ENCODE measurements around the gene CCIN. TPM values are rescaled to one million over a fixed set of nuclear protein-coding genes. Genes with fewer than 3 reads are reported as not detected.

The CCIN gene
- total RNA-seq, 2 donors from 2014 or later, result 1.6 to 2.3 TPM

DNA sequence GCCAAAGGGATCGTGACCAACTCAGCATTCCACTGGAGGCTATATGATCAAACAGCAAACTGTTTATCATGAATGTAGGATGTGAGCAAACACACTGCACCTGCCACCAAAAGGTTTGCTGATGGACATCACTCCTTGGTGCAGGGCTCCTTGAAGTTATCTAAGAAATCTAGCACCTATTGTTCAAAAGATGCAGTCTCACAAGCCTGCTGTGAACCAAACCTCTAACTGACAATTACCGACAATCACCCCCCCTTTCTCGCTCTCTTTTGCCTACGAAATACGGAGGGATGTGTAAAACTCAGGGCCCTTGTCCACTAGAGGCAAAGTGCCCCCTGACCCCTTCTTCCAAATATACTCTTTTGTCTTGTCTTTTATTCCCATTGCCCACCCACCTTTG lies 19.0 kb downstream of the CCIN start:
- DNase-seq (ENCODE audit: low spot score), result no peak
- TF ChIP-seq, protein P1, sequence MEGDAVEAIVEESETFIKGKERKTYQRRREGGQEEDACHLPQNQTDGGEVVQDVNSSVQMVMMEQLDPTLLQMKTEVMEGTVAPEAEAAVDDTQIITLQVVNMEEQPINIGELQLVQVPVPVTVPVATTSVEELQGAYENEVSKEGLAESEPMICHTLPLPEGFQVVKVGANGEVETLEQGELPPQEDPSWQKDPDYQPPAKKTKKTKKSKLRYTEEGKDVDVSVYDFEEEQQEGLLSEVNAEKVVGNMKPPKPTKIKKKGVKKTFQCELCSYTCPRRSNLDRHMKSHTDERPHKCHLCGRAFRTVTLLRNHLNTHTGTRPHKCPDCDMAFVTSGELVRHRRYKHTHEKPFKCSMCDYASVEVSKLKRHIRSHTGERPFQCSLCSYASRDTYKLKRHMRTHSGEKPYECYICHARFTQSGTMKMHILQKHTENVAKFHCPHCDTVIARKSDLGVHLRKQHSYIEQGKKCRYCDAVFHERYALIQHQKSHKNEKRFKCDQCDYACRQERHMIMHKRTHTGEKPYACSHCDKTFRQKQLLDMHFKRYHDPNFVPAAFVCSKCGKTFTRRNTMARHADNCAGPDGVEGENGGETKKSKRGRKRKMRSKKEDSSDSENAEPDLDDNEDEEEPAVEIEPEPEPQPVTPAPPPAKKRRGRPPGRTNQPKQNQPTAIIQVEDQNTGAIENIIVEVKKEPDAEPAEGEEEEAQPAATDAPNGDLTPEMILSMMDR (IDR thresholded peaks at IDR 0.05), result no peak

DNA sequence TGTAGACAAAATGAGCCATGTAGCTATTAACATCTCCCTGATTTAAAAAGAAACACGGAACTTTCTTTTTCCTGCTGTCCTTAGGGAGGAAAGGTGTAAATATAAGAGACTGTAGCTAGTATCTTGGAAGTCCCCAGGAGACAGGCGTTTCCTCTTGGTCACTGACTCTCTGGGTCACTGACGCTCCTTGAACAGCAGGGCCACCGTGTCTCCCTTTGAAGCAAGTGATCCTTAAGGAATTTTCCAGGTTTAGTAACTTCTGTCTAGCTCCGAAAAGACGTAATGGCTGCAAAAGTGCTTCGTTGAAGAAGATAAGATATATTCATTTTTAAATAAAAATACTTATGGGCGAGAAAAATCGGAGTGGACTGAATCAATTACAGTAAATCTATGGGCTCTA lies 20.8 kb downstream of the CCIN start:
- Histone ChIP-seq H3K4me3 (peak overlapping the region; percentile 98), H3K36me3 (no peaks in the 10 kb centered on the region)

More for the DNA sequence above, 19.0 kb downstream of the CCIN start:
- Histone ChIP-seq H3K27me3 (replicated peaks; ENCODE audit: insufficient read depth) (no peaks in the 10 kb centered on the region), H3K36me3 (no peaks in the 10 kb centered on the region), H3K4me1 (ENCODE audit: control insufficient read depth in 1 of 2, low read depth in 2 of 2) (peaks cover 21 to 24% of the 10 kb centered on the region in 2 donors), H3K4me3 (no peak overlapping the region), H3K27ac (no peak overlapping the region), H3K9me3 (no peaks in the 10 kb centered on the region)
- no peak for ATAC-seq (ENCODE audit: insufficient number of reproducible peaks, low FRiP score, low read depth)

DNA sequence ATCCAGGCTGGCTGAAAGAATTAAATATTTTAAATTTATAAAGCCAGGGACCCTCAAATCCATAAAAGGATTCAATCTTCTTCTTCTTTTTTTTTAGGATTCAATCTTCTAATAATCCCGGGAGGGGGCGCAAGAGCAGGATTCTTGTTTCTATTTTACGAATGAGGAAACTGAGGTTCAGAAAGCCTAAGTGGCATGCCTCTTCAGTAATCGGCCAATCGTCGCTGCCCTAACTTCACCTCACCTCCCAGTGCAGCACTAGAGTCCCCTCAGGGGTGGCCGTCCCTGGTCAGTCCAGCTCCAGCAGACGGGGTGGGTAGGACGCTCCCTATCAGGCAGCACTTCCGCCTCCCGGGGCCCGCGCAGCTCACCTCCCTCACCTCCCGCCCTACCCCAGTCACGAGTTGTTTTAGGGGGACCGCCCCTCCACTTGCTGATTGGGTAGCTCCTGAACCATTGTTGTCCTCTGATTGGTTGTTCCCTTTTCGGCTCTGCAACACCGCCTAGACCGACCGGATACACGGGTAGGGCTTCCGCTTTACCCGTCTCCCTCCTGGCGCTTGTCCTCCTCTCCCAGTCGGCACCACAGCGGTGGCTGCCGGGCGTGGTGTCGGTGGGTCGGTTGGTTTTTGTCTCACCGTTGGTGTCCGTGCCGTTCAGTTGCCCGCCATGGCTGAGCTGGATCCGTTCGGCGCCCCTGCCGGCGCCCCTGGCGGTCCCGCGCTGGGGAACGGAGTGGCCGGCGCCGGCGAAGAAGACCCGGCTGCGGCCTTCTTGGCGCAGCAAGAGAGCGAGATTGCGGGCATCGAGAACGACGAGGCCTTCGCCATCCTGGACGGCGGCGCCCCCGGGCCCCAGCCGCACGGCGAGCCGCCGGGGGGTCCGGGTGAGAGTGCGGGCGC lies 21.5 kb downstream of the CCIN start, which contains the start of gene CLTA:
Gene CLTA, plus strand, starts transcription at position 534 of the 902 bp plus-strand sequence. Its CDS starts 136 bp downstream, at position 670.
- peak; percentile 94 for DNase-seq (ENCODE audit: low spot score)
- TF ChIP-seq, protein P1 (IDR thresholded peaks at IDR 0.05), result peak; percentile 48
- no peaks in the 10 kb centered on the region for H3K9me3 ChIP-seq
- ATAC-seq (ENCODE audit: insufficient number of reproducible peaks, low FRiP score, low read depth), result peak; percentile 94
- H3K4me1 ChIP-seq (ENCODE audit: control insufficient read depth in 1 of 2, low read depth in 2 of 2), result peaks cover 34 to 42% of the 10 kb centered on the region in 2 donors
- no peaks in the 10 kb centered on the region for H3K27me3 ChIP-seq (replicated peaks; ENCODE audit: insufficient read depth)
- H3K27ac ChIP-seq, result peak within 1 kb of the TSS; percentile 89 to 95
- H3K36me3 ChIP-seq, result no peaks in the 10 kb centered on the region
- H3K4me3 ChIP-seq, result peak within 1 kb of the TSS; percentile 98

More for the DNA sequence above, 20.8 kb downstream of the CCIN start:
- Histone ChIP-seq H3K9me3 (no peaks in the 10 kb centered on the region), H3K27me3 (replicated peaks; ENCODE audit: insufficient read depth) (no peaks in the 10 kb centered on the region), H3K4me1 (ENCODE audit: control insufficient read depth in 1 of 2, low read depth in 2 of 2) (peaks cover 34 to 42% of the 10 kb centered on the region in 2 donors), H3K27ac (peak overlapping the region; percentile 89 to 95)
- DNase-seq (ENCODE audit: low spot score) (no peak), ATAC-seq (ENCODE audit: insufficient number of reproducible peaks, low FRiP score, low read depth) (no peak)
- TF ChIP-seq, protein P1 (IDR thresholded peaks at IDR 0.05), result no peak

DNA sequence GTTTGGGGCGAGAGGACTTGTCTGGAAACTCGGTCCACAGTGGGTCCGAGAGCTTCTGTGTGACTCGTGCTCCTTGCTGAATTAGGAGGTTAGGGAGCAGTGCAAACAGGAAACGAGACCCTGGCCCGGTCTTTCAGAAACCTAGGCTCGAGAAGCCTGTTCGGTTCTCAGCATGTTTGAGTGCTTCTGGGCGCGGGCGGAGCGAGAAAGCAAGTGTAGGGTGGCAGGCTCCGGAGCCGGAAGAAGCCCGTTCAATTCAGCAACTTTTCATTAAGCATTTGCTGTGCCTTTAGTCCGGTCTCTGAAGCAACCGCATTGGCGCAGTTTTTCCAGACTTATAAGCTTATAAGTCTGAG lies 22.1 kb downstream of the CCIN start:
- TF ChIP-seq, protein P1 (IDR thresholded peaks at IDR 0.05), result no peak
- Histone ChIP-seq H3K4me1 (ENCODE audit: control insufficient read depth in 1 of 2, low read depth in 2 of 2) (peaks cover 34 to 42% of the 10 kb centered on the region in 2 donors), H3K4me3 (peak overlapping the region; percentile 98), H3K27me3 (replicated peaks; ENCODE audit: insufficient read depth) (no peaks in the 10 kb centered on the region), H3K9me3 (no peaks in the 10 kb centered on the region), H3K27ac (peak overlapping the region; percentile 89 to 95), H3K36me3 (no peaks in the 10 kb centered on the region)
- DNase-seq (ENCODE audit: low spot score) (no peak), ATAC-seq (ENCODE audit: insufficient number of reproducible peaks, low FRiP score, low read depth) (no peak)

DNA sequence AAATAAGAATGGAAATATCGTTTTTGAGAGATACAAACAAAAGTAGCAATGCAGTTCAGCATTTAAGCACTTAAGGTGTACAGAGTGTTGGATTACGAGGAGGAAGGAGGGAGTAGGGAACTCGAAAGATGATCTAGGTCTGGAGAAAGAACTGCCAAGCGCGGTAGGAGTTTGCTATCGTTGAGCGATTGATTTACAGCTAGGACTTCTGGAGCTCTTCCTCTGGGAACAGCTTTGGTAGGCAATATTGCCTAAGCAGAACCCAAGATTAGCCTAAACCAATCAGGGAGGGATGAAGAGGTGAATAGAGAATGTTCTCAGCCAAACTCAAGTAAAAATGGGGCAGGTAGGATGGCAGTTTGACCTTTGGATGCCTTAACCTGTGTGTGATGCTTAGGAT lies 22.5 kb downstream of the CCIN start:
- DNase-seq (ENCODE audit: low spot score) (no peak), ATAC-seq (ENCODE audit: insufficient number of reproducible peaks, low FRiP score, low read depth) (no peak)
- Histone ChIP-seq H3K27me3 (replicated peaks; ENCODE audit: insufficient read depth) (no peaks in the 10 kb centered on the region), H3K36me3 (no peaks in the 10 kb centered on the region), H3K9me3 (no peaks in the 10 kb centered on the region), H3K27ac (peak overlapping the region; percentile 89 to 95), H3K4me3 (peak overlapping the region; percentile 98), H3K4me1 (ENCODE audit: control insufficient read depth in 1 of 2, low read depth in 2 of 2) (peaks cover 34 to 42% of the 10 kb centered on the region in 2 donors)
- TF ChIP-seq, protein P1 (IDR thresholded peaks at IDR 0.05), result no peak
